NT2/D1 (cell line): ENCODE measurements around the gene RCSD1.

Experiments
- DNase-seq: peaks from one replicate; pipeline ENCODE4 v3.0.0-alpha.2; 2011; ENCODE audit warnings: low read depth, low spot score
- H3K27me3 ChIP-seq: 2 replicates; pipeline ENCODE4 v1.6.0; 2011; ENCODE audit warnings: mild to moderate bottlenecking; ENCODE audit not compliant: insufficient read length, insufficient read depth
- H3K36me3 ChIP-seq: 2 replicates; pipeline ENCODE4 v1.6.1; 2011; ENCODE audit warnings: mild to moderate bottlenecking, low read length, mixed read lengths; ENCODE audit not compliant: insufficient read depth, insufficient read length
- H3K4me1 ChIP-seq: 2 replicates; pipeline ENCODE4 v1.5.1; 2011; ENCODE audit not compliant: insufficient read depth, insufficient read length
- H3K4me3 ChIP-seq: 2 replicates; pipeline ENCODE4 v1.5.1; 2011; ENCODE audit warnings: low read depth; ENCODE audit not compliant: insufficient read length
- H3K9ac ChIP-seq: 2 replicates; pipeline ENCODE4 v1.6.0; 2011; ENCODE audit warnings: low read depth; ENCODE audit not compliant: insufficient read length
- H3K9me3 ChIP-seq: 2 replicates; pipeline ENCODE4 v1.5.1; 2011; ENCODE audit warnings: mild to moderate bottlenecking, low read length; ENCODE audit not compliant: insufficient read depth
- SUZ12 ChIP-seq: IDR thresholded peaks from 2 replicates; pipeline ENCODE4 v1.6.1; 2011; ENCODE audit not compliant: insufficient read length, insufficient read depth; ENCODE audit errors: extremely low read depth
- YY1 ChIP-seq: IDR thresholded peaks from 2 replicates; pipeline ENCODE4 v1.6.1; 2011; ENCODE audit not compliant: insufficient read length, insufficient read depth
- ZNF274 ChIP-seq: IDR thresholded peaks from 2 replicates; pipeline ENCODE4 v1.6.1; 2011; ENCODE audit warnings: mild to moderate bottlenecking, low read depth, low read length

RCSD1 gene

GRCh38 chr1:167697667-167698141 is 67.7 kb downstream of the RCSD1 start:
- H3K9ac ChIP-seq: peak overlapping the region; percentile 35
- DNase-seq: no peak
- H3K4me3 ChIP-seq: no peak overlapping the region
- no peaks in the 10 kb centered on the region for H3K36me3 ChIP-seq
- H3K4me1 ChIP-seq: peaks cover 18% of the 10 kb centered on the region
- TF ChIP-seq ZNF274 (no peak), SUZ12 (no peak), YY1 (no peak)
- H3K27me3 ChIP-seq: no peaks in the 10 kb centered on the region
- no peaks in the 10 kb centered on the region for H3K9me3 ChIP-seq

GRCh38 chr1:167698313-167698712 is 68.3 kb downstream of the RCSD1 start:
- no peak overlapping the region for H3K9ac ChIP-seq
- H3K36me3 ChIP-seq: no peaks in the 10 kb centered on the region
- H3K27me3 ChIP-seq: no peaks in the 10 kb centered on the region
- no peak for DNase-seq
- peaks cover 18% of the 10 kb centered on the region for H3K4me1 ChIP-seq
- no peaks in the 10 kb centered on the region for H3K9me3 ChIP-seq
- TF ChIP-seq YY1 (no peak), SUZ12 (no peak), ZNF274 (no peak)
- H3K4me3 ChIP-seq: no peak overlapping the region

- TF ChIP-seq YY1: no peak
- TF ChIP-seq ZNF274: no peak
- TF ChIP-seq SUZ12: no peak
- H3K9me3 ChIP-seq: no peaks in the 10 kb centered on the region
- no peak overlapping the region for H3K4me3 ChIP-seq
- no peak for DNase-seq
- H3K4me1 ChIP-seq: peaks cover 9% of the 10 kb centered on the region
- no peaks in the 10 kb centered on the region for H3K36me3 ChIP-seq
- H3K9ac ChIP-seq: no peak overlapping the region
- no peaks in the 10 kb centered on the region for H3K27me3 ChIP-seq
Measured at GRCh38 chr1:167701510-167701909, 71.5 kb downstream of the RCSD1 start.

GRCh38 chr1:167703557-167703956 is 73.5 kb downstream of the RCSD1 start:
- H3K9me3 ChIP-seq: no peaks in the 10 kb centered on the region
- no peak for DNase-seq
- no peak for TF ChIP-seq SUZ12
- TF ChIP-seq YY1: no peak
- TF ChIP-seq ZNF274: no peak
- H3K9ac ChIP-seq: no peak overlapping the region
- peaks cover 2% of the 10 kb centered on the region for H3K4me1 ChIP-seq
- no peaks in the 10 kb centered on the region for H3K27me3 ChIP-seq
- no peak overlapping the region for H3K4me3 ChIP-seq
- H3K36me3 ChIP-seq: no peaks in the 10 kb centered on the region

- TF ChIP-seq YY1: no peak
- TF ChIP-seq ZNF274: no peak
- no peak for TF ChIP-seq SUZ12
- no peak overlapping the region for H3K4me3 ChIP-seq
- no peak overlapping the region for H3K9ac ChIP-seq
- no peaks in the 10 kb centered on the region for H3K9me3 ChIP-seq
- H3K27me3 ChIP-seq: no peaks in the 10 kb centered on the region
- no peaks in the 10 kb centered on the region for H3K36me3 ChIP-seq
- no peak for DNase-seq
- H3K4me1 ChIP-seq: peaks cover 2% of the 10 kb centered on the region
Measured at GRCh38 chr1:167704715-167705114, 74.7 kb downstream of the RCSD1 start.

GRCh38 chr1:167705250-167705649 is 75.2 kb downstream of the RCSD1 start:
- no peak overlapping the region for H3K4me3 ChIP-seq
- H3K27me3 ChIP-seq: no peaks in the 10 kb centered on the region
- TF ChIP-seq SUZ12: no peak
- no peak for TF ChIP-seq YY1
- TF ChIP-seq ZNF274: no peak
- H3K9ac ChIP-seq: no peak overlapping the region
- no peaks in the 10 kb centered on the region for H3K36me3 ChIP-seq
- no peak for DNase-seq
- peaks cover 2% of the 10 kb centered on the region for H3K4me1 ChIP-seq
- H3K9me3 ChIP-seq: no peaks in the 10 kb centered on the region

- Histone ChIP-seq H3K9ac (no peak overlapping the region), H3K36me3 (no peaks in the 10 kb centered on the region), H3K4me1 (peaks cover 2% of the 10 kb centered on the region), H3K27me3 (peaks cover 3% of the 10 kb centered on the region), H3K9me3 (no peaks in the 10 kb centered on the region), H3K4me3 (no peak overlapping the region)
- no peak for DNase-seq
- no peak for TF ChIP-seq YY1
- no peak for TF ChIP-seq SUZ12
Measured at GRCh38 chr1:167706363-167706762, 76.3 kb downstream of the RCSD1 start.
